ENCODE data around the gene DCST2.
A peak's percentile ranks its signal among the peaks of the same experiment; 100 is the strongest.
"Not testable (repeated sequence)": the region's sequence is repeated elsewhere in the genome, so short reads cannot be mapped to it uniquely, and the experiment has no call there.

DCST2 gene

GRCh38 chr1:154995301-154995983 is 38.1 kb downstream of the DCST2 start:
- DNase-seq = peak in 1 of 2 experiments; percentile 34

GRCh38 chr1:154994591-154994990 is 39.0 kb downstream of the DCST2 start:
- no peak for DNase-seq

GRCh38 chr1:154994269-154994587 is 39.4 kb downstream of the DCST2 start:
- DNase-seq = no peak

- DNase-seq = no peak
Measured at GRCh38 chr1:154993572-154994268, 39.9 kb downstream of the DCST2 start, which contains the start of gene LENEP. Gene LENEP, plus strand, starts transcription at chr1:154993586. Its CDS starts 22 bp downstream, at chr1:154993608.

- peak in 1 of 2 experiments; percentile 15 for DNase-seq
Measured at GRCh38 chr1:154992721-154993571, 40.6 kb downstream of the DCST2 start.

GRCh38 chr1:154990276-154990675 is 43.3 kb downstream of the DCST2 start:
- DNase-seq = no peak

GRCh38 chr1:154989195-154989860 is 44.3 kb downstream of the DCST2 start:
- DNase-seq = no peak

GRCh38 chr1:154988058-154988954 is 45.3 kb downstream of the DCST2 start:
- DNase-seq = no peak

- no peak for DNase-seq
Measured at GRCh38 chr1:154987326-154987725, 46.3 kb downstream of the DCST2 start.

GRCh38 chr1:154986736-154987135 is 46.8 kb downstream of the DCST2 start:
- not testable (repeated sequence) for DNase-seq

- peak in 1 of 2 experiments; percentile 25 for DNase-seq
Measured at GRCh38 chr1:154983776-154984466, 49.7 kb downstream of the DCST2 start.

- peak; percentile 96 to 97 for DNase-seq
Measured at GRCh38 chr1:154982897-154983648, 50.5 kb downstream of the DCST2 start, which contains the start of gene FLAD1. Gene FLAD1, plus strand, starts transcription at chr1:154983344. Its CDS starts 351 bp downstream, at chr1:154983695.

GRCh38 chr1:154982341-154982740 is 51.2 kb downstream of the DCST2 start:
- DNase-seq = no peak

- DNase-seq = no peak
Measured at GRCh38 chr1:154978360-154978759, 55.2 kb downstream of the DCST2 start.

GRCh38 chr1:154977762-154978161 is 55.8 kb downstream of the DCST2 start:
- not testable (repeated sequence) for DNase-seq

- DNase-seq = peak; percentile 70 to 78
Measured at GRCh38 chr1:154975409-154976059, 58.0 kb downstream of the DCST2 start.

- DNase-seq = peak; percentile 95 to 96
Measured at GRCh38 chr1:154974808-154975408, 58.7 kb downstream of the DCST2 start.

GRCh38 chr1:154974102-154974807 is 59.3 kb downstream of the DCST2 start, which contains the start of gene CKS1B:
Gene CKS1B, plus strand, starts transcription at chr1:154974681. Its CDS starts 65 bp downstream, at chr1:154974746.
- peak; percentile 95 to 97 for DNase-seq

Data from activated CD4-positive, alpha-beta T cell treated with anti-CD3 and anti-CD28 coated beads, Interleukin-2, amount 50 U/mL, for 48 hours (primary cell).